ENCODE results near the gene SPDYE6.
"Not testable (repeated sequence)": the region's sequence is repeated elsewhere in the genome, so short reads cannot be mapped to it uniquely, and the experiment has no call there.

Gene SPDYE6, protein sequence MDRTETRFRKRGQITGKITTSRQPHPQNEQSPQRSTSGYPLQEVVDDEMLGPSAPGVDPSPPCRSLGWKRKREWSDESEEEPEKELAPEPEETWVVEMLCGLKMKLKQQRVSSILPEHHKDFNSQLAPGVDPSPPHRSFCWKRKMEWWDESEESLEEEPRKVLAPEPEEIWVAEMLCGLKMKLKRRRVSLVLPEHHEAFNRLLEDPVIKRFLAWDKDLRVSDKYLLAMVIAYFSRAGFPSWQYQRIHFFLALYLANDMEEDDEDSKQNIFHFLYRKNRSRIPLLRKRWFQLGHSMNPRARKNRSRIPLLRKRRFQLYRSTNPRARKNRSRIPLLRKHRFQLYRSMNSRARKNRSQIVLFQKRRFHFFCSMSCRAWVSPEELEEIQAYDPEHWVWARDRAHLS

DNA sequence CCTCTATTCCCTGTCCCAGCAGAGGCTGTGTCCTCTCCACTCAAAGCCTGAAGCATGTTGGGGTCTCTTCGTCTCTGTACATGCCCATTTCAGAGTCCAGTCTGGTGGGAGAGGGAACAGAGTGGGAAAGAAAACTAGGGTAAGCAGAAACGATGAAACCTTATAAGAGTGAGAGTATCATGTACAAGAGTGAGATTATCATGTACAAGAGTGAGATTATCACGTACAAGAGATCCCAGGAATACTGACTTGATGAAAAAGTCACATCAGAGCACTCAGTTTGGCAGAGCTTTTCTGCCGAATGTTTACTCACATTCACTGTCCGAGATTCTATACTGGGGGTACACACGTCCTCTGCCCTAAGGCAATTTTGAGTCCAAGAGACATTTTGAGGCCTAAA, at the start of gene SPDYE6:
TSS of gene SPDYE6 (minus strand) at position 101 of the 400 bp plus-strand sequence. CDS start 421 bp downstream, outside the sequence.
- ATAC-seq; DNase-seq (ENCODE audit: low spot score in 2 of 2): not testable (repeated sequence)

DNA sequence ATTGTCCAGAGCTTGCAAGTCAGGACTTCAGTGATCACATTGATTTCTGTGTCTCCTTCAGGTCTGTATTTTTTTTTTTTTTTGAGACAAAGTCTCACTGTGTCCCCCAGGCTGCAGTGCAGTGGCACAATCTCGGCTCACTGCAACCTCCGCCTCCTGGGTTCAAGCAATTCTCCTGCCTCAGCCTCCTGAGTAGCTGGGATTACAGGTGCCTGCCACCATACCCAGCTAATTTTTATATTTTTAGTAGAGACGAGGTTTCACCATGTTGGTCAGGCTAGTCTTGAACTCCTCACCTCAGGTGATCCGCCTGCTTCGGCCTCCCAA, 48.6 kb upstream of the SPDYE6 start:
- not testable (repeated sequence) for H3K4me3 Mint-ChIP-seq; H3K27ac Mint-ChIP-seq; ATAC-seq; DNase-seq (ENCODE audit: low spot score in 2 of 2); H3K9me3 Mint-ChIP-seq
- Mint-ChIP-seq H3K36me3 (peaks cover 100% of the 10 kb centered on the region), H3K4me1 (peaks cover 22% of the 10 kb centered on the region)

More for the DNA sequence above, at the start of gene SPDYE6:
- not testable (repeated sequence) for H3K27ac Mint-ChIP-seq, H3K4me3 Mint-ChIP-seq, H3K36me3 Mint-ChIP-seq, H3K4me1 Mint-ChIP-seq, H3K9me3 Mint-ChIP-seq

DNA sequence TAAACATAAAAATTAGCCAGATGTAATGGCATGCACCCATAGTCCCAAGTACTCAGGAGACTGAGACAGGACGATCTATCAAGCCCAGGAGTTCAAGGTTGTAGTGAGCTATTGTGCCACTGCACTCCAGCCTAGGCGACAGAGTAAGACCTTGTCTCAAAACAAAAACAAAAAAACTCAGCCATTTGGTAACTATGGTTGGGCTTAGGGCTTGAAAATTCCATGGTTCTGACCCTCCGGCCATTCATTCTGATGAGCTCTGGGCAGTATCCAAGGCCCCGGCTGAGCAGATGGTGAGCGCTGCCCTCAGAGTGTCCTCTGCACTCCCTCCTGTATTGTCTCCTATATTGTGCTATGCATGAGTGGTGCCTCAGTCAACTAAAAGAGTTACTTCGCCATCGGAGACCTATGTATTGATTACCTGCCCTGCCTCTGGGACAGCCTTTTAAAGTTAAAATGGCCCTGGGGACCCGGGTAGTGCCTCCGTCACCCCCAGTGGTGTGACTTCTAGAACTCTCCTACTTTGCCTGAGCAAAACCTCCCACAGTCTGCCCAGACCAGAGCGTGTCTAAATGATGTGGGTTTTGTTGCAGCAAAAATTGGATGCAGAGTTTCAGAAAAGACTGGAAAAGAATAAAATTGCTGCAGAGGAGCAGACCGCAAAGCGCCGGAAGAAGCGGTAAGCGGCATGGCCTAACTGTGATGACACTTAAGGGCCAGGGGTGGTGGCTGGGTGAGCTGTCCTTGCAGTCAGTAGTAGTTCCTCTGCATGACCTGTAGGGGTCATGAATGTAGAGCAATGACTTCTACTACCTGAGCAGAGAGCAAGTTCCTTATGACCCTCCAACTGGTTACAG, 48.0 kb upstream of the SPDYE6 start:
- peak; percentile 14 to 67 for DNase-seq (ENCODE audit: low spot score in 2 of 2)
- Mint-ChIP-seq H3K4me3 (no peak overlapping the region), H3K9me3 (no peaks in the 10 kb centered on the region), H3K27ac (no peak overlapping the region), H3K4me1 (peaks cover 16% of the 10 kb centered on the region), H3K36me3 (peaks cover 100% of the 10 kb centered on the region)
- peak; percentile 97 for ATAC-seq

DNA sequence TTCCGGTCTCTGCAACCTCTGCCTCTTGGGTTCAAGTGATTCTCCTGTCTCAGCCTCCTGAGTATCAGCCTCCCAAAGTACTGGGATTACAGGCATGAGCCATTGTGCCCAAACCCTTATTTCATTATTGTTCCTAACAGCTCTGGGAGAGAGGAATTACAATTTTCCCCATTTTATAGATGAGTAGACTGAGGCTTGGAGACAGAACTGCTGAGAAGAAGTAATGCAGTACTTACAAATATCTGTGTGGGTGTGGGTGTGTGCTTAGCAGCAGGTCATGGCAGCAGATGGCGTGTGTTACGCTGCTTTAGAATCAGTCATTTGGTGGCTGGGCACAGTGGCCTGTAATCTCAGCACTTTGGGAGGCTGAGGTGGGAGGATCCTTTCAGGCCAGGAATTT, 47.3 kb upstream of the SPDYE6 start:
- Mint-ChIP-seq H3K27ac (no peak overlapping the region), H3K36me3 (peaks cover 100% of the 10 kb centered on the region), H3K9me3 (no peaks in the 10 kb centered on the region), H3K4me3 (no peak overlapping the region), H3K4me1 (peaks cover 14% of the 10 kb centered on the region)
- ATAC-seq (no peak), DNase-seq (ENCODE audit: low spot score in 2 of 2) (no peak)

DNA sequence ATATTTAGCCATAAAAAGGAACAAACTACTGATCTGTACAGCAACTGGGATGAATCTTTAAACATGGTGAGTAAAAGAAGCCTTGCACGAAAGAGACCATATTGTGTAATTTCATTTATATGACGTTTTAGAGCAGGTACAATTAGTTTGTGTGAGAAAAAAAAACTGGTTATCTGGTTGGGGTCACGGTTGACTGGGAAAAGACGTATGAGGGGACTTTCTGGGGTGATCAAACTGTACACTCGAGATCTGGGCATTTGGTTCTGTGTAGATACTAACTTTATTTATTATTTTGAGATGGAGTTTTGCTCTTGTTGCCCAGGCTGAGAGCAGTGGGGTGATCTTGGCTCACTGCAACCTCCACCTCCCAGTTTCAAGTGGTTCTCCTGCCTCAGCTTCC, 44.1 kb upstream of the SPDYE6 start:
- Mint-ChIP-seq H3K4me3 (no peak overlapping the region), H3K27ac (no peak overlapping the region), H3K36me3 (peaks cover 100% of the 10 kb centered on the region)

DNA sequence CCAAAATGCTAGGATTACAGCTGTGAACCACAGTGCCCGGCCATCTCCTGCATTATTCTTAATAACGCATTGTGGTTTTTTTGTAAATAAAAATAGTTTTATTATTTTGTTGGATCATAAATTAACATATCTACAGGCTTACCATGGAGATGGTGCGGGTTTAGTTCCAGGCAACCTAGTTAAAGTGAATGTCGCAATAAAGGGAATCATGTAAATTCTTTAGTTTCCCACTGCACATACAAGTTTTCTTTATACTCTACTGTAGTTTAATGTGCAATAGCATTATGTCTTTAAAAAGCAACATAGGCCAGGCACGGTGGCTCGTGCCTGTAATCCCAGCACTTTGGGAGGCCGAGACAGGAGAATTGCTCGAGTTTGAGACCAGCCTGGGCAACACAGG, 42.3 kb upstream of the SPDYE6 start:
- H3K4me3 Mint-ChIP-seq = no peak overlapping the region
- peaks cover 100% of the 10 kb centered on the region for H3K36me3 Mint-ChIP-seq
- H3K4me1 Mint-ChIP-seq = peaks cover 15% of the 10 kb centered on the region
- H3K27ac Mint-ChIP-seq = no peak overlapping the region
- DNase-seq (ENCODE audit: low spot score in 2 of 2) (no peak), ATAC-seq (no peak)
- H3K9me3 Mint-ChIP-seq = no peaks in the 10 kb centered on the region

More for the DNA sequence above, 44.1 kb upstream of the SPDYE6 start:
- no peak for ATAC-seq
- no peak for DNase-seq (ENCODE audit: low spot score in 2 of 2)
- Mint-ChIP-seq H3K9me3 (no peaks in the 10 kb centered on the region), H3K4me1 (peaks cover 22% of the 10 kb centered on the region)

DNA sequence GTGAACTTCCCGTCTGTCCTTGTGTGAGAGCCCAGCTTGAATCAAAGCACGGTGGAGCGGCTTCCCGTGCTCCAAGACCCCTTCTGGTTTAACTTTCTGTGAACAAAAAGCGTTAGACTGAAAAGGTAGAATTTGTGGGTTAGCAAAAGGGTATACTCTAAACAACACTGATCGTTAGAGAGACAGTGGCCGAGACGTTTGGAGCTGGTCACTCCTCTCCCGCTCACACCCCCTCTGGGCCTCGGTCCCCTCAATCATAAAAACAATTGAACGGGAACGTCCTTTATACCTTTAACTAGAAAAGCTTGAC, 40.4 kb upstream of the SPDYE6 start:
- peak overlapping the region; percentile 85 for H3K4me3 Mint-ChIP-seq
- DNase-seq (ENCODE audit: low spot score in 2 of 2) (no peak), ATAC-seq (no peak)
- H3K9me3 Mint-ChIP-seq = no peaks in the 10 kb centered on the region
- H3K27ac Mint-ChIP-seq = peak overlapping the region; percentile 91
- peaks cover 15% of the 10 kb centered on the region for H3K4me1 Mint-ChIP-seq
- H3K36me3 Mint-ChIP-seq = peaks cover 100% of the 10 kb centered on the region

DNA sequence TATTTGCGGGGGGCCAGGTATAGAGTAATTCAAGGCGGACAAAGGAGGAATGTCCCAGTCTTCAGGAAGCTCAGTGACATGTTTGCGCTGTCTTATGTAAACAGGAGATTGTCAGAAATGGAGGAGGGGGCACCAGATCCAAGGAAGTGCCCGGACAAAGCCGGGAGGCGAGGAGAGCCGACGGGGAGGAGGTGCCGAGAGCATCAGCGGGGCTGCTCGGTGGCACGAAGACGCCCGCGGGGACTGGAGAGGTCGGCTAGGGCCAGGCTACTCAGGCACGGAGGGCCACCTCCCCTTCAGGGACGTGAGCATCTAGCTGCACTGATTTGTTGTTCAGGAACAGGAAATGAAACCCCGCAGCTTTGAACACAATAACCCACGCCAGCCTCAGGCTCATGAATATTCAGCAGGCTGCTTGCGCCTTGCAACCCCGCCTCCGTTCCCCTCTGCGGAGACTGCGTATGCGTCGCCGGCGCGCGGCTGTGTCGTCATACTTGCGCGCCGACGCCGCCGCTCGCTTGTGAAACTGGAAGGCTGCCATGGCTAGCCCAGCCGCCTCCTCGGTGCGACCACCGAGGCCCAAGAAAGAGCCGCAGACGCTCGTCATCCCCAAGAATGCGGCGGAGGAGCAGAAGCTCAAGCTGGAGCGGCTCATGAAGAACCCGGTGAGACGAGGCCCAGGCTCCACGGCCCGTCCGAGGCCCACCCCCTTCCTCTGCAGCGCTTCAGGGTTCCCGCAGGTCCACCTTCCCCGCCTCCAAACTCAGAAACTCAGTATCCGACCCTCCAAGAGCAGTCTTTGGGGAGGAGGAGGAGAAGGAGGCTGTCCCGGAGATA, 39.8 kb upstream of the SPDYE6 start, which contains the start of gene PRKRIP1:
TSS of gene PRKRIP1 (plus strand) at position 491 of the 837 bp plus-strand sequence. CDS start at position 540, 49 bp downstream.
- Mint-ChIP-seq H3K36me3 (peaks cover 97% of the 10 kb centered on the region), H3K27ac (peak within 1 kb of the TSS; percentile 91), H3K4me1 (peaks cover 15% of the 10 kb centered on the region), H3K4me3 (peak within 1 kb of the TSS; percentile 85), H3K9me3 (no peaks in the 10 kb centered on the region)
- peak; percentile 99 for ATAC-seq
- peak; percentile 63 to 87 for DNase-seq (ENCODE audit: low spot score in 2 of 2)

DNA sequence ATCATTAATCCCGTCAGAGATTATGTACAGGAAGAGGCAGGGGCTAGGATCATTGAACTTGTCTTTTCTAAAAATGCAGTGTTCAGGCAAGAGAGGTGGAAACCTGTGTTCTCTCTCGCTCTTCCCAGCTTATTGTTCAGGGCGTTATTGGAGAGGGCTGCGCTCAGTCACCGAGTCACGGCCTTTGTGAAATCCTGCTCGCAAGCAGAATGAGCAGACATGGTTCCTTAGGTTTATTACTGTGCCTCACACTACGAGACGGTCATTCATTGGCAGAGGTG, 39.3 kb upstream of the SPDYE6 start:
- Mint-ChIP-seq H3K36me3 (peaks cover 97% of the 10 kb centered on the region), H3K27ac (peak overlapping the region; percentile 91), H3K9me3 (no peaks in the 10 kb centered on the region), H3K4me1 (peaks cover 15% of the 10 kb centered on the region), H3K4me3 (peak overlapping the region; percentile 85)
- ATAC-seq (peak; percentile 2), DNase-seq (ENCODE audit: low spot score in 2 of 2) (no peak)

DNA sequence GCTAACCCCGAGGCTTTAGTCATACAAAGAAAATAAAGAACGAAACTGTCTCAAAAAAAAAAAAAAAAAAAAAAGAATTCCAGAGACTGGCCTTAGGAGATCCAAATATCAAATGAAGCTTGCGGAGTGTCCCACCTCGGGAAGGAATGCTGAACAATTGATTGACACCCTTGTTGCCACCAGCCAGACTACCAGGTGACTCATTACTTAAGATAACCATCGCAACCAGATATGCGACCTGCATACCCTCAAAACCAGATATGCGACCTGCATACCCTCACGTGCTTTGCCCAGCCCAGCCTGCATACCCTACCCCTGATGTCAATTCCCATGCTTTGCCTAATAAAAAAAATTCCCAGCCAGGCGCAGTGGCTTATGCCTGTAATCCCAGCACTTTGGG, 37.2 kb upstream of the SPDYE6 start:
- peaks cover 15% of the 10 kb centered on the region for H3K4me1 Mint-ChIP-seq
- H3K36me3 Mint-ChIP-seq = peaks cover 96% of the 10 kb centered on the region
- no peak overlapping the region for H3K27ac Mint-ChIP-seq
- DNase-seq (ENCODE audit: low spot score in 2 of 2) (no peak), ATAC-seq (no peak)
- no peaks in the 10 kb centered on the region for H3K9me3 Mint-ChIP-seq
- H3K4me3 Mint-ChIP-seq = no peak overlapping the region

DNA sequence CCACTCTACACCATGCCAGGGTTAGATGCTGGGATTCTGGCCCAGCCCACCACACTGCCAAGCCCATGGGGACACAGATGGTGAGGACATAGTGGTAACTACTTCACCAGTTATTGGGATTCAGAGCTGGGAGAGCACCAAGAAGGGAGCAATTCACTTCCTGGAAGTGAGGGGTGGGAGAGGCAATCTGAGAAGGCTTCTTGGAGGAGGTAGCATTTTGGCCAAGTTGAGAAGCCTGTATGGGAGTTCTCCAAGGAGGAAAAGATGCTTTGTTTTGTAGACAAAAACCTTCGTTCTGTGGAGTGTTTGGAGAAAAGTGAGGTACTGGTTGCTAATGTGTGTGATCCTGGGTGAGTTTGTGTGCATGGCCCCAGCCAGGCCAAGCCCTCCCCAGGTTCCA, 36.1 kb upstream of the SPDYE6 start:
- Mint-ChIP-seq H3K4me1 (peaks cover 10% of the 10 kb centered on the region), H3K36me3 (peaks cover 92% of the 10 kb centered on the region), H3K27ac (no peak overlapping the region), H3K4me3 (no peak overlapping the region), H3K9me3 (no peaks in the 10 kb centered on the region)
- ATAC-seq (no peak), DNase-seq (ENCODE audit: low spot score in 2 of 2) (no peak)

DNA sequence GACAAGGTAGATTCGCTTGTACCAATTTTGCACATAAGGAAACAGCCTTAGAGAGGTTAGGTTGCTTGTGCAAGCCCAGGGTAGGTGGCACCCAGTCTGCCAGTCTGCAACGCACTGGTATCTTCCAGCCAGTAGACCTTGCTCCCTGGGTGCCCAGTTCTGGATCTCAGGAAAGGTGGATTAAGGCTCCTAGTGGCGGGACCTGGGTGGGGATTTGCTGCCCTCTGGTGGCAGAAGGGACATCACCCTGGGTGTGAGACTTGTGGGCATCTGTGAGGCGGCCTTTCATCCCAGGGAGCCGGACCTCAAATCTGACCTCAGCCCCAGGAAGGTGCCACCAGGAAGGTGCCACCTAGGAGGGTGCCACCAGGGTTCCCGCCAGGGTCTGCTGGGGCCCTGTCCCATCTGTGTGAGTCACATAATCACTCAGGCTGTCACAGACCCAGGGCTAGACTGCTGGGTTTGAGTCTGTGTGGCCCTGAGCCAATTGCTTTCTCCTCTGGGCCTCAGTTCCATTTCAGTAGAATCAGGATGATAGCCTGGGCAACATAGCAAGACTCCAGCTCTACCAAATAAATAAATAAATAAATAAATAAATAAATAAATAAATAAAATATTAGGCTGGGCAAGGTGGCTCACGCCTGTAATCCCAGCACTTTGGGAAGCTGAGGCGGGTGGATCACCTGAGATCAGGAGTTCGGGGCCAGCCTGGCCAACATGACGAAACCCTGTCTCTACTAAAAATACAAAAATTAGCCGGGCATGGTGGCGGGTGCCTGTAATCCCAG, 34.6 kb upstream of the SPDYE6 start:
- Mint-ChIP-seq H3K36me3 (peaks cover 92% of the 10 kb centered on the region), H3K9me3 (no peaks in the 10 kb centered on the region), H3K4me1 (peaks cover 6% of the 10 kb centered on the region), H3K27ac (no peak overlapping the region), H3K4me3 (no peak overlapping the region)
- ATAC-seq (peak; percentile 82), DNase-seq (ENCODE audit: low spot score in 2 of 2) (peak; percentile 58 to 83)

DNA sequence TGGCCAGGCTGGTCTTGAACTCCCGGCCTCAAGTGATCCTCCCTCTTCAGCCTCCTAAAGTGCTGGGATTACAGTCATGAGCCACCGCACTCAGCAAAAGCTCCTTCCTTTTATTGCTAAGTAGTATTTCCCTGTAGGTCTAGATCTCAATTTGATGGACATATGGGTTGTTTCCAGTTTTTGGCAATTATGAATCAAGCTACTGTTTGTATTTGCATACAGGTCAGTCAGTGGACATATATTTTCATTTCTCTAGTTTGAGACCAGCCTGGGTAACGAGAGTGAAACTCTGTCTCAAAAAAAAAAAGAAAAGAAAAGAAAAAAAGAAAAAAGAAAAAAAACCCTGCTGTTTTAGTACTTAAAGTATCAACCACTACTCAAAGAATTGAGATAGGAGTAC, 33.6 kb upstream of the SPDYE6 start:
- no peak overlapping the region for H3K4me3 Mint-ChIP-seq
- no peaks in the 10 kb centered on the region for H3K9me3 Mint-ChIP-seq
- H3K27ac Mint-ChIP-seq = no peak overlapping the region
- DNase-seq (ENCODE audit: low spot score in 2 of 2) (no peak), ATAC-seq (no peak)
- H3K36me3 Mint-ChIP-seq = peaks cover 92% of the 10 kb centered on the region
- no peaks in the 10 kb centered on the region for H3K4me1 Mint-ChIP-seq

DNA sequence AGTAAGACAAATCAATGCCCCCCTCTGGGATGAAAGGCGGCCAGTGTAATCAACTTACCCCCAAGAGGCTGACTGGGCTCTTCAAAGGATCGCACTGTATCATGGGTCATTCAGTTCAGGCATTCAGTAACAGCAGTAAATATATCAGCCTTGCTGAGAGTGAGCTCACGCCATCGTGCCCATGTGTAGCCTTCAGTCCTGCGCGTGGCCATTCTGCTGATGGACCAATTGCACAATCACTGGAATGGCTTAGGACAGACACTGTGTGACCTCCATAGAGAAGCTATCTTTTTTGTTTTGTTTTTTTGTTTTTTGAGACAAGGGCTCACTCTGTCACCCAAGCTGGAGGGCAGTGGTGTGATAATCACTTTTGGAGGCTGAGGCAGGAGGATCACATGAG, 30.8 kb upstream of the SPDYE6 start:
- Mint-ChIP-seq H3K36me3 (peaks cover 90% of the 10 kb centered on the region), H3K4me3 (no peak overlapping the region), H3K27ac (peak overlapping the region; percentile 32), H3K4me1 (no peaks in the 10 kb centered on the region), H3K9me3 (no peaks in the 10 kb centered on the region)
- no peak for ATAC-seq
- no peak for DNase-seq (ENCODE audit: low spot score in 2 of 2)
